Glomerular endothelial cell (primary cell): ENCODE measurements around the gene RIT2. TPM values are rescaled to one million over a fixed set of nuclear protein-coding genes. Genes with fewer than 3 reads are reported as not detected.
"Not testable (repeated sequence)": the region's sequence is repeated elsewhere in the genome, so short reads cannot be mapped to it uniquely, and the experiment has no call there.

Experiments used
- DNase-seq: peaks from one replicate; pipeline ENCODE4 v3.0.0-alpha.2; 2011; ENCODE audit warnings: low read depth, low spot score; ENCODE audit errors: extremely low read depth
- total RNA-seq: library from RNA; depleted of rRNA; stranded (reverse); fragments of >200 nt; gene quantifications from 2 replicates; pipeline ENCODE4 v1.2.3, GENCODE V29; 2015

The RIT2 gene
- total RNA-seq, 1 donor from 2014 or later: not detected

GRCh38 chr18:42778445-42779042, 336.9 kb downstream of the RIT2 start:
- no peak for DNase-seq

GRCh38 chr18:42778024-42778423, 337.5 kb downstream of the RIT2 start:
- DNase-seq: no peak

DNA sequence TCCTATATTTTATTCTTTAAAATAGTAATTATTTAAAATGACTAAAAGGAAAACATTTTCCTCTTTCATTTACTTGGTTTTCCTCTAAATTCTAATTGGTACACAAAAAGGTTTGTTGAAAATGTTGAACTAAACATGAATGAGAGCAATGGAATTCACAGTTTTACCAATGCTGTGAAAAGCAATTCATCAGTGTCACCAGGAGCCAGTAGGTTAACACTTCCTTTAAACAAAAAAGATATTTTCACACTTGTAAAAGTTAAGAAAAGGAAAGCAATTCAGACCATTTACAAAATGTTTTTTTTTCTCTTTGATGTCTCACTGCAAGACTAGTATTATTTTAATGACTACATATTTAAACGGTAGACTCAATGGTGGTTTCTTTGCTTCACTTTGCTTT, 341.6 kb downstream of the RIT2 start:
- DNase-seq: no peak

DNA sequence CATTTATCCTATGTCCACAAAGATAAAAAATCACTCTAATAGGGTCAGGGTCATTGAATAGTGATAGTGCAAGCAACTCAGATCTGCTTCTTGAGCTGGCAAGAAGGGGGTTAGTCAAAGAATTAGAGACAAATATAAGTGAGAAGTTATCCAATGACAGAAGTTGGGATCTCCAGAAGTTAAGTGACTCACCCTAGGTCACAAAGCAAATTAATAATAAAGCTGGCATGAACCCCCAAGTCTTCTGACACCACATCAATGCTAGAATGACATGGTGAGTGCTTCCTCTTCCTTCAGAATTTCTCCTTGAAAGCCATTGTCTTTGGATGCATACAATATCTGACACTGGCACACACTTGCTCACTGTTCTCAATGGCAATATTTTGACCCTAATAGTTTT, 343.5 kb downstream of the RIT2 start:
- no peak for DNase-seq

DNA sequence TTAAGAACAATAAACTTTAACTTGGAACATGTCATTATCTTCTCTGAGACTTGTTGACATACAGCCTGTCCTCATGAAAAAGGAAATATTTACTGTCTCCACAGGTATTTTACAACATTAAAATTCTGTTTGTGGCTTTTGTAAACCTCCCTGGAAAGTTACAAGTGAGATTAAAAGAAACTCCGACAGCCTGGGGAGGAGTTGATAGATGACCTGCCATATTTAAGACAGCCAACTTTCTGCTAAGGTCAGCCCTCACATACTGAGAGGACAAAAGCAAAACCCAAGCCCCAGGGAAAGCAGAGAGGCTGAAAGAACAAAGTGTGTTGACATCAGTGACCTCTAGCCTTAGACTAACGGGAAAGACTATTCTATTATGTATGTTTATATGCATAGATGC, 350.2 kb downstream of the RIT2 start:
- no peak for DNase-seq

- no peak for DNase-seq
Measured at GRCh38 chr18:42760290-42760689, 355.2 kb downstream of the RIT2 start.

GRCh38 chr18:42758852-42759251, 356.6 kb downstream of the RIT2 start:
- no peak for DNase-seq

DNA sequence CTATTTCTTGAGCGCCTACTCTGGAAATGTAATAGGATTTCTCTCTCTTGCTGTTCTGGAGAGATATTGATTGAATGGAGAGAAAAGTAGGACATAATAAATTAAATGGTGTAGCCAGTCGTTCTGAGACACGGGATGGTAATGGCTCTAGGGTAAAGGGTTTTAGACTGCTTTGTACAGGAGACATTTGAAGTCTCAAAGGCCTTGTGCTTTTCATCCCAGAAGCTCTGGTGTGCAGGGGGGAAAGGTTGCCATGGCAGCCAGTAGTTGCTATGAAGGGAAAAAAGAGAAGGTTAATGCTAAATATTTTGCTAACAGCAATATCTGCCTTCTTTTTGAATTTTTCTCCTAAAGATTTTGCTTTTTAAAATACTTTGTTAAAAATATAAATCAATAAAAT, 359.3 kb downstream of the RIT2 start:
- no peak for DNase-seq

DNA sequence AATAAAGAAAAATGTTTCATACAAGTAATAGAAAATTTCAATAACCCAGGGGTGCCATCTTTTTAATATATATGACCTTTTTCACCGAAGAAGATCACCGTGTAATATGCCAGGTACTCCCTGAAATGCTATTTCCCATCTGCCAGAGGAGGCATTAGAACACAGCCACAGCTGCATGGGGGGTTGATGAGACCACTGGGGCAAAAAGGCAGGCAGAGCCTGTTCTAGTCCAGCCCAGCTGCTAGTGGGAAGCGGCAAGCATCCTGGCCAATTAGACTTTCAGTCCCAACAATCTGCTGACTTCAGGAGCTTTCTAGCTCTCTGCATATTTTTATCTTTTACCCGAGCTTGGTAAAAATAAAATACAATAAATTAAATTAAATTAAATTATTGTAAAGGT, 362.6 kb downstream of the RIT2 start:
- no peak for DNase-seq

DNA sequence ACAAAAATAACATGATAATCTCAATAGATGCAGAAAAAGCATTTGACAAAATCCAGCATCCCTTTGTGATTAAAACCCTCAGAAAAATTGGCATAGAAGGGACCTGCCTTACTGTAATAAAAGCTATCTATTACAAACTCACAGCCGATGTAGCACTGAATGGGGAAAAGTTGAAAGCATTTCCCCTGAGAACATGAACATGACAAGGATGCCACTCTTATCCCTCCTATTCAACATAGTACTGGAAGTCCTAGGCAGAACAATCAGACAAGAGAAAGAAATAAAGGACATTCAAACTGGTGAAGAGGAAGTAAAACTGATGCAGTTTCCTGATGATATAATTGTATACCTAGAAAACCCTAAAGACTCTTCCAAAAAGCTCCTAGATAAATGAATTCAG, 368.7 kb downstream of the RIT2 start:
- no peak for DNase-seq

- DNase-seq: no peak
Measured at GRCh38 chr18:42745931-42746330, 369.6 kb downstream of the RIT2 start.

DNA sequence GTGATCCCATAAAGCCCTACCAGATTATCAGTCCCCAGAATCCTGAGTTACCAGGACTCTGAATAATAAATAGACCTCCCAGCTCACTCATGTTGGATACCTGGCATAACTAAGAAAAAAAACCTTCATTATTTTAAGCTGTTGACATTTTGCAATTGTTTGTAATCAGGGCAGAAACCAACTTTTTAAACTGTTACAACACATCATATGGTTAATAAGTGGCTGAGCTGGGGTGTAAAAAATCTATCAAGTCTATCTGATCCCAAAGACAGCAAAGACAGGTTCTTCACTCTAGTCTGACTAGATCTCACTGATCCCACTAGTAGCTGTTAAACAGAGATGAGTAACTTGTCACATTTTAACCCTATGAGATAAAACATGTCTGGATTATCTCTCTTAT, 370.3 kb downstream of the RIT2 start:
- no peak for DNase-seq

- no peak for DNase-seq
Measured at GRCh38 chr18:42743373-42744138, 371.9 kb downstream of the RIT2 start.

GRCh38 chr18:42742969-42743368, 372.5 kb downstream of the RIT2 start:
- no peak for DNase-seq

GRCh38 chr18:42742474-42742873, 373.0 kb downstream of the RIT2 start:
- DNase-seq: no peak

DNA sequence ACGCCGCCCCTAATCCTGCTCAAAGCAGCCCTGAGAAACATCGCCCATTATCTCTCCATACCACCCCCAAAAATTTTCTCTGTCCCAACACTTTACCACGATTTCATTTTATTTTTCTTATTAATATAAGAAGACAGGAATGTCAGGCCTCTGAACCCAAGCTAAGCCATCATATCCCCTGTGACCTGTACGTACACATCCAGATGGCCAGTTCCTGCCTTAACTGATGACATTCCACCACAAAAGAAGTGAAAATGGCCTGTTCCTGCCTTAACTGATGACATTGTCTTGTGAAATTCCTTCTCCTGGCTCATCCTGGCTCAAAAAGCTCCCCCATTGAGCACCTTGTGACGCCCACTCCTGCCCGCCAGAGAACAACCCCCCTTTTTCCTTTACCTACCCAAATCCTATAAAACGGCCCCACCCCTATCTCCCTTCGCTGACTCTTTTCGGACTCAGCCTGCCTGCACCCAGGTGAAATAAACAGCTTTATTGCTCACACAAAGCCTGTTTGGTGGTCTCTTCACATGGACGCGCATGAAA, 373.6 kb downstream of the RIT2 start:
- not testable (repeated sequence) for DNase-seq

DNA sequence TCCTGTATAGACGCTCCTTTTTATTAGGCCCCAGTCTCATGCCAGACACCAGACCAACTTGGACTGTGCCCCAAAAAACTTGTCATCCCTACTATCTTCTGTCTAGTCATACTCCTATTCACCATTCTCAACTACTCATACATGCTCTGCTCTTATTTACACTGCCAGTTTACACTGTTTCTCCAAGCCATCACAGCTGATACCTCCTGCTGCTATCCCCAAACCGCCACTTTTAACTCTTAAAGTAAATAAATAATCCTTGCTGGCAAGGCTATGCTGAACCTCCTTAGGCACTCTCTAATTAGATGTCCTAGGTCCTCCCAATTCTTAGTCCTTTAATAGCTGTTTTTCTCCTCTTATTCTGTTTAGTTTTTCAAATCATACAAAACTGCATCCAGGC, 374.2 kb downstream of the RIT2 start:
- DNase-seq: not testable (repeated sequence)

DNA sequence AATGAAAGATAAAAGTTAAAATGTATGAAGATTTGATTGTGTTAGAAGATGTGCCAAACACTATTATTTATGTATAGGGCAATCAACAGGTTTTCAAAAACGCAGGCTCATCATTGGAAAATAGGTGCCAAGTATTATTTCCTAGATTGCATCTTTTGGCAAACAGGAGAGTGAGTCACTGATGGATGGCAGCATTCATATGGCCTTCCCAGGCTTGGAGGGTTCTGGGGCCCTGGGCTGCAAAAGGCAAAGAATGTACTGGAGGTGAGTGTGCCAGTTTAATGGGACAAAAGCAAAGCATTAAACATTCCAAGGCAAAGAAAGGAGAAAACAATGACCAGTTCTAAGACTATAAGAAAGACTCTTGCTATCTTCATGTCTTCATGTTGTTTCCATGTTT, 379.4 kb downstream of the RIT2 start:
- no peak for DNase-seq

DNA sequence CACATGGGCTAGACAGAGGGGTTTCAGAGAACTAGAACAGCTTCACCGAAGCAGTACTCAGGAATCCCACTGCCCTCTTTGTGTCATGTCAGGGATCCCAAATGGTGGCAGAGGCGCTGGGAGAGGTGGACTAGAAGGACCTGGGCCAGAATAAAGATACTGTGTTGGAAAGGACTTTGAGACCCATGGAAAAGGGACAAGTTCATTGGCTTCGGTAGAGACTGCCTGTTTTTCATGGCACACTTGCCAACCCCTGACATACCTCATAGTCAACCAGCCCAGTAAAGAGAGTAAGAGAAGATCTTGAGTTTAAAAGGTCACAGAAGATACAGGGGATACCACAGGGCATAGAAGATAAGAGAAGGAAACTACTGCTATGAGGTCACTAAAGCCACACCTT, 381.0 kb downstream of the RIT2 start:
- DNase-seq: no peak

GRCh38 chr18:42730272-42730671, 385.2 kb downstream of the RIT2 start:
- DNase-seq: no peak

- no peak for DNase-seq
Measured at GRCh38 chr18:42719221-42719620, 396.3 kb downstream of the RIT2 start.

GRCh38 chr18:42712065-42712464, 403.4 kb downstream of the RIT2 start:
- no peak for DNase-seq
